HK-2 (cell line): ENCODE results near the gene AKR7A2.

Experiments
- DNase-seq: peaks from one replicate; pipeline ENCODE4 v3.0.0-alpha.2; 2018; ENCODE audit not compliant: unreplicated experiment

AKR7A2 gene

DNA sequence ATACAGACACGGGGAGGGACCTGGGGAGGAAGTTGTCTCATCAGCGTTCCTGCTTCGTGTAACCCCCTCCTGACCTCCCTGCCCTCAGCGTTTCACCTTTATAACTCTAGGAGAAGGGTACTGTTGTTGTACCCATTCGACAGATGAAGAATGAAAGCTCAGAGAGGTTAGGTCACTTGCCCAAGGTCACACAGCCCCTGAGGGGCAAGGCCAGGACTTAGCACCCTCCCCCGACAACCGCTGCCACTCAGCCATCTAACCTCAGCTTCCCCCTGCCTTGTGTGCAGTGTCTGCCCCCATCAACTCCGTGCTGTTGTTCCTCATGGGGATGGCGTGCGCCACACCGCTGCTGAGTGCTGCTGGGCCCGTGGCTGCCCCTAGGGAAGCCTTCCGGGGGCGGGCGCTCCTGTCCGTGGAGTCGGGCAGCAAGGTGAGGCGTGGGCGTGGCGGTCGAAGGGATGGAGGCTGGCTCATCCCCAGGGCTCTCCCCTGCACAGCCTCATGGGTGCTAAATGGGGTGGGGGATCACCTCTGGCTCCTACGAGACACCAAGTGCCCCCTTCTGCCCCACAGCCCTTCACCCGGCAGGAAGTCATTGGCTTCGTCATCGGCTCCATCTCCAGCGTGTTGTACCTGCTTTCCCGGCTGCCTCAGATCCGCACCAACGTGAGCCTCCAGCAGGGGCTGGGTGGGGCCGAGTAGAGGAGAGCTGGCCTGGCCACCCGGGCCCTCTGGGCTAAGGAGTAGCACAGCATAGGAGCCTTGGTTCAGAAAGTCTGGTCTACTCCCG is 14.2 kb upstream of the AKR7A2 start:
- DNase-seq = no peak

GRCh38 chr1:19325368-19325957 is 13.5 kb upstream of the AKR7A2 start:
- DNase-seq = no peak

DNA sequence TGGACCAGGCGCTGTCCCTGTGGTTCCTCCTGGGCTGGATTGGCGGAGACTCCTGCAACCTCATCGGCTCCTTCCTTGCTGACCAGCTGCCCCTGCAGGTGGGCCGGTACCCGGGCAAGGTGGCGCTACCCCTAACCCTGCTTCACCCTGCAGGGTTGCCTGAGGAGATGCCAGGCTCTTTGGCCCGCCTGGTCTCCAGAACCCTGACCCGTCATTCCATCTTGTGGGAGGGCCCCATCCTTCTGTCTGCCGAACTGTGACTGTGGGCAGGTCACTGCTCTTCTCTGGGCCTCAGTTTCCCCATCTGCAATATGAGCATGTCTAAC is 12.7 kb upstream of the AKR7A2 start:
- DNase-seq = no peak

DNA sequence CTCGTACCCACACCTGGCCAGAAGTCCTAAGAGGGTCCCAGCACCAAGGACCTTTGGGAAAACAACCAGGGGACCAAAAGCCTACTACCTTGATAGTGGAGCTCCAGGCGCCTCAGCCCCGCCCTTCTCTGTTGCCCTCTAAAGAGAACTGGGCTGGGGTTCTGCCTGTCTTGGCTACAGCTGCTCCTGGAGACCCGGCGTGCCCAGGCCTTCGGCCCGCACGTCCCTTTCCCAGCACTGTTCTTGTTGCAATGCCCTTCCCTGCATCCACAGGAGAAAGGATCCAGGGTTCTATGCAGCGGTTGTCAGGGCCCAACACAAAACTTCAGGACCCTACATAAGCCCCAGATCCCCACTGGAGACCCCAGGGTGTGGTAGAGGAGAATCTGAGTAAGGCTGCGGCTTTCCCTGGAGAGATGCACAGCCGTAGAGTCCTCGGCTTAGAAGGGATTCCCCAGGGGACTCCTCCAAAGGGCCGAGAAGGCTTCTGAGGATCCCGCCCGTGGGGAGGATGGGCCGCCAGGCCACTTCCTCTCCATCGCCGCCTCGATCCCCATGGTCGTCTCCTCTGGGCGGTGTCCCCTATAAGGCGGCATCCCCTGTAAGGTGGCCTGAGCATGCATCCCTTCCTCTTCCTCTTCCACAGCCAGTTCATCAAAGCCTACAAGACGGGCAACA is 12.2 kb upstream of the AKR7A2 start:
- no peak for DNase-seq

- DNase-seq = no peak
Observed at GRCh38 chr1:19322481-19322880, 10.5 kb upstream of the AKR7A2 start.

- no peak for DNase-seq
Observed at GRCh38 chr1:19321071-19321470, 9.1 kb upstream of the AKR7A2 start.

- DNase-seq = no peak
Observed at GRCh38 chr1:19319196-19319595, 7.3 kb upstream of the AKR7A2 start.

- no peak for DNase-seq
Observed at GRCh38 chr1:19317126-19317910, 5.4 kb upstream of the AKR7A2 start.

- peak; percentile 74 for DNase-seq
Observed at GRCh38 chr1:19315378-19316198, 3.6 kb upstream of the AKR7A2 start.

GRCh38 chr1:19313961-19314882 is 2.3 kb upstream of the AKR7A2 start:
- no peak for DNase-seq

- no peak for DNase-seq
Observed at GRCh38 chr1:19313636-19313959, 1.7 kb upstream of the AKR7A2 start.

GRCh38 chr1:19312782-19313635 is 1.1 kb upstream of the AKR7A2 start:
- DNase-seq = no peak

DNA sequence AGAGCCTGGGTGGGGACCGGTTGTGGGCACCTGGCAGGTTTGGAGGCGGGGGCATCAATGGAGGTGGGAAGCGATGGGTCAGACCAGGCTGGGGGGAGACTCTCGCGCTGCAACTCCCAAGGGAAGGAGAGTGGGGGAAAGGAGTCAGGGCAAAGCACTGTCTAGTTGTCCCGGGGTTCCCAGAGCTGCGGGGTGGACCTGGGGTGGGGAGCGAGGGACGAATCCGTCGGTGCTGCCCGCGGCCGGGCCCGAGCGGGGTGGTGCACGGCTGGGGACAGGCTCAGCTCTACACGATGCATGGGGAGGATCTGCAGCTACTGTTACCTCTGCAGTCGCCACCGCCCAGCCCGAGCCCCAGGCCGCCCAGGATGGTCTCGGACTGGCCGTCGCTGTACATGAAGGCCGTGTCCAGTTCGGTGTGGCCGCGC is 427 bp downstream of the AKR7A2 start:
- DNase-seq = no peak

GRCh38 chr1:19310720-19311502 is 1.0 kb downstream of the AKR7A2 start:
- DNase-seq = no peak

DNA sequence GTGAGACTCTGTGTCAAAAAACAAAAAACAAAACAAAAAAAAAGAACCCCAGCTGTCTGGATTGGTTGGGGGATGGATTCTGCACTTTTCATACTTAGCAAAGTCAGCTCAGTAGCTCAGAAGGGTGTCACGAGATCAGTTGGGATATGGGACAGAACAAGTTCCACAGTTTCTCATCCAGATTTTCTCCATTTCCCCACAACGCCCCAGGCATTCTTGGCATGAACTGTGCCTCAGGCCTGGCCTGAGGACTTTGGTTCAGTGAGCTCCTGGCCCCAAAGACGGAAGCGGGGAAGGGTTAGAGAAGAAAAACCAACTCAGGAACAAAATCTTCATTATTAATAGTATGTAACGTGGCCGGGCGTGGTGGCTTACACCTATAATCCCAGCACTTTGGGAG is 1.9 kb downstream of the AKR7A2 start:
- no peak for DNase-seq

DNA sequence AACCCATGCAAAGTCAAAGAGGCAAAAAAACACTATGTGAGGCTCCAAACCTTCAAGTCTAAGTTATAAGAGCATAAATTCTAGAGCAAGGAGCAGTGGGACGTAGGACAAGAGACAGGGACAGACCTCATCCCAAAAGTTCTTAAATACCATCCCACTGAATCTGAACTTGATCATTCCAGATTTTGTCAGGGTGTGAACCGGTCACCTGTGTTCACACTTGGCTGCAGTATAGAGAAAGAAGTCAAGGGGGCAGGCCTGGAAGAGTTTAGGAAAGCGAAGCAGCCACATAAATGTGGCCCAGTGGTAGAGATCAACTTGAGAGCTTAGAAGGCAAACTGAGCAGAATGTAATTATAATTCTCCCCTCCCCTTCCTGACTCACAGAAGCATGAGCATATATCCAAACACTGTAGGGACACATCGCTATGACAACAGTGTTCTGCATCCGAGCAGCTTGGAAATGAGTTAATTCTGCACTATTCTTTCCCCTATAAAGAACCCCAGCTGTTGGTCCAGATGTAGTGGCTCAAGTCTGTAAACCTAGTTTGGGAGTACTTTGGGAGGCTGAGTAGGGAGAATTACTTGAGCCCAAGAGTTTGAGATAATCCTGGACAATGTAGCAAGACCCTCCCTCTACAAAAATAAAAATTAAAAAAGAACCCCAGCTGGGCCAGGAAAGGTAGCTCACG is 2.7 kb downstream of the AKR7A2 start:
- DNase-seq = no peak

- DNase-seq = no peak
Observed at GRCh38 chr1:19308509-19308907, 3.4 kb downstream of the AKR7A2 start.
